ENCODE results near the gene CAPN14. TPM values are rescaled to one million over a fixed set of nuclear protein-coding genes. Genes with fewer than 3 reads are reported as not detected.

Gene CAPN14
- total RNA-seq, 1 donor from 2014 or later, result 0.47 TPM

DNA sequence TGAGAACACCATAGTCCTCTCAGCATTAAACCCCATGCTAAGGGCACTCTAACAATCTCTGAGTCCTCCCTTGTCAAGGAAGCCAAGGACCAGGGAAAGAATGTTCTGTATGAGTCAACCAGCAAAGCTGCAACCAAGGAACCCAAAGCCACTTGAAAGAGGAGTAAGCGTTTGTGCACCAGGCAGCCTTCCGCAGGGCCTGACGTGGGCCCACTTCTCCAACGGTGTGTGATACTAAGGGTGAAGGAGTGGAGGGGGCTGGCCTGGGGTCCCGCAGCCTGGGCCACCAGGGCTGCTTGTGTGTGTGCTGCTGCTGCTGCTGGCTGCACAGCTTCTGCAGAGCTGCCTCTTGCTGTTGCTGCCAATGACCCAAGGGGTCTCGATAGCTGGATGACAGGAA lies 49.0 kb downstream of the CAPN14 start:
- Mint-ChIP-seq H3K36me3 (ENCODE audit: low read depth) (no peaks in the 10 kb centered on the region), H3K27me3 (ENCODE audit: low read depth) (peaks cover 39% of the 10 kb centered on the region), H3K4me1 (no peaks in the 10 kb centered on the region), H3K4me3 (no peak overlapping the region), H3K27ac (ENCODE audit: unreplicated experiment) (no peak overlapping the region), H3K9me3 (no peaks in the 10 kb centered on the region)
- DNase-seq (ENCODE audit: low read depth, low spot score), result no peak
- TF ChIP-seq, protein P1, sequence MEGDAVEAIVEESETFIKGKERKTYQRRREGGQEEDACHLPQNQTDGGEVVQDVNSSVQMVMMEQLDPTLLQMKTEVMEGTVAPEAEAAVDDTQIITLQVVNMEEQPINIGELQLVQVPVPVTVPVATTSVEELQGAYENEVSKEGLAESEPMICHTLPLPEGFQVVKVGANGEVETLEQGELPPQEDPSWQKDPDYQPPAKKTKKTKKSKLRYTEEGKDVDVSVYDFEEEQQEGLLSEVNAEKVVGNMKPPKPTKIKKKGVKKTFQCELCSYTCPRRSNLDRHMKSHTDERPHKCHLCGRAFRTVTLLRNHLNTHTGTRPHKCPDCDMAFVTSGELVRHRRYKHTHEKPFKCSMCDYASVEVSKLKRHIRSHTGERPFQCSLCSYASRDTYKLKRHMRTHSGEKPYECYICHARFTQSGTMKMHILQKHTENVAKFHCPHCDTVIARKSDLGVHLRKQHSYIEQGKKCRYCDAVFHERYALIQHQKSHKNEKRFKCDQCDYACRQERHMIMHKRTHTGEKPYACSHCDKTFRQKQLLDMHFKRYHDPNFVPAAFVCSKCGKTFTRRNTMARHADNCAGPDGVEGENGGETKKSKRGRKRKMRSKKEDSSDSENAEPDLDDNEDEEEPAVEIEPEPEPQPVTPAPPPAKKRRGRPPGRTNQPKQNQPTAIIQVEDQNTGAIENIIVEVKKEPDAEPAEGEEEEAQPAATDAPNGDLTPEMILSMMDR (conservative IDR thresholded peaks at IDR 0.05), result no peak

DNA sequence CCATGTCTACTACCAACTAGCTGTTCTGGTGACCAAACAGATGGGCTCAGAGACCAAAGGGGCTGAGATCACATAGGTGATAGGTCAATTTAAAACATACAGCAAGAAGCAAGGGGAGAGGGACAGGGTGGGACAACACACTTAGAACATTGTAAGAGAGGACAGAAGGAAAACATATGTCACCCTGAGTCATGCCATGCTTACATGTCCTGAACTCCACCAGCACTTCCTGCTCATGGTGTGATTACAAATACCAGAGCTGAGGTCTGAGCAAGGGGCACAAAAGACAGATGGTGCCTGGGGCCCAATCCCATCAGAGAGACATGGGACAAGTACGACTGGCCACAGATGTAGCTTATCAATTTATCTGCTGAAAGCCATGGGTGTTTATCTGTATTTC lies 50.4 kb downstream of the CAPN14 start:
- no peak overlapping the region for H3K27ac Mint-ChIP-seq (ENCODE audit: unreplicated experiment)
- no peaks in the 10 kb centered on the region for H3K4me1 Mint-ChIP-seq
- no peaks in the 10 kb centered on the region for H3K9me3 Mint-ChIP-seq
- H3K4me3 Mint-ChIP-seq, result no peak overlapping the region
- no peaks in the 10 kb centered on the region for H3K36me3 Mint-ChIP-seq (ENCODE audit: low read depth)
- H3K27me3 Mint-ChIP-seq (ENCODE audit: low read depth), result peaks cover 28% of the 10 kb centered on the region
- no peak for DNase-seq (ENCODE audit: low read depth, low spot score)
- TF ChIP-seq, protein P1 (conservative IDR thresholded peaks at IDR 0.05), result no peak

DNA sequence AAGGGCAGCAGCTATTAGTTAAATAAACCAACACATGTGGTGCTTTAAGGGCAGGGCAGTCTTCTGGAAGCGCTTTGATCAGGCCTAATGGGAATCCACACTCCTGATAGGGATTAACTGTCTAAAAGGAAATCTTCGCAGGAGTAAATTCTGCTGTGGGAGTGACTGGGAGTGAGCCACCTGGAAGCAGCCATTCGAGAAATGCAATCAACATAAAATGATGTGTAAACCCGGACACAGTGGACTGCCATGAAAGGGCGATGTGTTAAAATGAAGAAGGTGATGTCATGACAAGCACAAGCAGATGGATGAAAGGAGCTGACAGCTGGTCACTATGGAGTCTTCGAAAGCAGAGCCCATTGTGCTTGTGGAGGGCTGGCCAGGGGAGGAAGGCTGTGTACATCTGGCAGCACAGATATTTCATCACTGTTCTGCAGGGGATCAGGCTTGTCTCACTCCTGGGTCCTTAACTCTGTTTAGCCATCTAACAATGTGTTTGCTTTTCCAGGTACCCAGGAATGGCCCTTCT lies 54.2 kb downstream of the CAPN14 start:
- Mint-ChIP-seq H3K36me3 (ENCODE audit: low read depth) (no peaks in the 10 kb centered on the region), H3K9me3 (no peaks in the 10 kb centered on the region), H3K27me3 (ENCODE audit: low read depth) (peaks cover 12% of the 10 kb centered on the region), H3K4me1 (no peaks in the 10 kb centered on the region), H3K4me3 (no peak overlapping the region), H3K27ac (ENCODE audit: unreplicated experiment) (no peak overlapping the region)
- TF ChIP-seq, protein P1 (conservative IDR thresholded peaks at IDR 0.05), result no peak
- DNase-seq (ENCODE audit: low read depth, low spot score), result no peak

DNA sequence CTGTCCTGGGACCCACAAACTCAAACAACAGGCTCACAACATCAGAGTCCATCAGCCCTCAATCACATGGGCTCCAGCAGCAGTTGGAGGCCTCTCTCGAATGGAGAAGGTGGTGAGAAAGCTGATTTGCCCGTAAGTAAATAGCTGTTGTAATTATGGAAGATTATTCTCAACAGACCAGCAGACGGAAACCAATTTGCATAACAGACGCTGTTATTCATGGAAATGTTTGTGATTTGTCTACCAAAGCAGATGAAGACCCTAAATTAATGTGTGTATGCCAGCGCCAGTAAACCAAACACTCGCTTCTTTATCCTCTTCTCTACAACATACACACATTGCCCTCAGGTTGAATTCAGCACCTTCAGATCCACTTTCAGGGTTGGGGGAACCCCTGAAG lies 55.7 kb downstream of the CAPN14 start:
- Mint-ChIP-seq H3K27me3 (ENCODE audit: low read depth) (peaks cover 17% of the 10 kb centered on the region), H3K4me1 (no peaks in the 10 kb centered on the region), H3K4me3 (no peak overlapping the region), H3K9me3 (no peaks in the 10 kb centered on the region), H3K27ac (ENCODE audit: unreplicated experiment) (no peak overlapping the region), H3K36me3 (ENCODE audit: low read depth) (no peaks in the 10 kb centered on the region)
- TF ChIP-seq, protein P1 (conservative IDR thresholded peaks at IDR 0.05), result no peak
- DNase-seq (ENCODE audit: low read depth, low spot score), result no peak

DNA sequence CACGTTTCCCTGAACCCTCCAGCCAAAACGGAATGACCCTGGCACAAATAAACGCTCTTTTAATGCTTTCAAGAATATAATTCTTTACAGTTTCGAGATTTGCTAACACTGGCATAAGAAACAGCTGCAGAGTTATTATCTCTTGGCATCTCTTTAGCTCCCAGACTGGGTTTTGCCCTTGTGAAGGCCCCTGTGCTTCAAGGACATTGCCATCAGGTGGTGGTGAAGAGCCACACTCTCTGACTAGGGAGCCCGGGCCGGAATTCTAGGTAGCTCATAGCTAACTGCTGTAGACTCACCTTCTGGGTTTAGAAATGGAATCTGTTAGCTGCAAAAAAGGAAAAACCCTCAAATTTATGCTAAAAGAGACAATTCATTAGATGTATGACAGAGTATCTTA lies 65.8 kb downstream of the CAPN14 start:
- Mint-ChIP-seq H3K4me3 (no peak overlapping the region), H3K27me3 (ENCODE audit: low read depth) (peaks cover 20% of the 10 kb centered on the region), H3K27ac (ENCODE audit: unreplicated experiment) (no peak overlapping the region), H3K36me3 (ENCODE audit: low read depth) (no peaks in the 10 kb centered on the region), H3K4me1 (peaks cover 6% of the 10 kb centered on the region), H3K9me3 (no peaks in the 10 kb centered on the region)
- no peak for DNase-seq (ENCODE audit: low read depth, low spot score)
- TF ChIP-seq, protein P1 (conservative IDR thresholded peaks at IDR 0.05), result no peak
